ENCODE results near the gene WDR44. TPM values are rescaled to one million over a fixed set of nuclear protein-coding genes. Genes with fewer than 3 reads are reported as not detected.
"Not testable (repeated sequence)": the region's sequence is repeated elsewhere in the genome, so short reads cannot be mapped to it uniquely, and the experiment has no call there.

WDR44 gene
- total RNA-seq, 1 donor from 2014 or later: 15.9 TPM

DNA sequence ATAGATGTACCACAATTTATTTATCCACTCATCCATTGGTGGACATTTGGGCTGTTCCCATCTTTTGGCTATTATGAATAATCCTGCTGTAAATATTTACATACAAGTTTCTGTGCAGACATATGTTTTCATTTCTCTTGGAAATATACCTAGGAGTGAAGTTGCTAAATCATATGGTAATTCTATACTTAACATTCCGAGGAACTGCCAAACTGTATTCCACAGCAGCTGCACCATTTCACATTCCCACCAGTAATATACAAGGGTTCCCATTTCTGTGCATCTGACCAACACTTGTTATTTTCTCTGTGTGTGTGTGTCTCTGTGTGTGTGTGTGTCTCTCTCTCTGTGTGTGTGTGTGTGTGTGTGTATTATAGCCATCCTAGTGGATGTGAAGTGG lies 134.3 kb downstream of the WDR44 start:
- DNase-seq (ENCODE audit: low spot score): no peak

DNA sequence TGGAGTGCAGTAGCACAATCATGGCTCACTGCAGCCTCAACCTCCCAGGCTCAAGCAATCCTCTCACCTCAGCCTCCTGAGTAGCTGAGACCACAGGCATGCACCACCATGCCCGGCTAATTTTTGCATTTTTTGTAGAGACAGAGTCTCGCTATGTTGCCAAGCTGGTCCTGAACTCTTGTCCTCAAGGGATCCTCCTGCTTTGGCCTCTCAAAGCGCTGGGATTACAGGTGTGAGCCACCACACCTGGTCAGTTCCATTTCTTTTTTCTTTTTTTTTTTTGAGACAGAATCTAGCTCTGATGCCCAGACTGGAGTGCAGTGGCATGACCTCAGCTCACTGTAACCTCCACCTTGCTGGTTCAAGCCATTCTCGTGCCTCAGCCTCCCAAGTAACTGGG lies 136.5 kb downstream of the WDR44 start:
- DNase-seq (ENCODE audit: low spot score): not testable (repeated sequence)

DNA sequence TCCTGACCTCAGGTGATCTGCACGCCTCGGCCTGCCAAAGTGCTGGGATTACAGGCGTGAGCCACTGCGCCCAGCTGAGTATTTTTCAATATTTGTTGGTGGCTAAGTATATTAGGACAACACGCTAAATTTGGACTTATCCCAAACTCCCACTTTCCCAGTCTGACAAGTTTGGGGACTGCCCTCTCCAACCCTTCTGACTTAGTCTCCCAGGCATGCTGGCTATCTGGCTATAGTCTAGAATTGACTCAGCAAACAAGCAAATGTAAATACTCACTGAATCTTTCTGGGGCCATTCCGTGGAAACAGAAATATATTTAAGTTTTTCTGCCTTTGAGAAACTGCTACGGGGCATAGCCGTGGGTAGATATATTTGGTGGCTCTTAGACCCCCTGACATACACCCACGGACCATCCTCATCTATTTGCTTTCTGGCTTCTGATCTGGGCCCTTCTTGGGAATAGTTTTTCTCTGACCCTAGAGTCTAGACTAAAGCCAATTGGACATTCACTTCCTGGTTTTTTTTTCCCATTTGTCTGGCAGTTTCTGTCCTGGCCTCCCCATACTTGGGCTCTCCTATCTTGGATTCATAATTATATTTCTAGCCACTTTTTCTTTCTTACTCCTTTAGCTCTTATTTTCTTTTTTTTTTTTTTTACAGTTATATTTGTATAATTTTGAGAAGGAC lies 138.5 kb downstream of the WDR44 start:
- DNase-seq (ENCODE audit: low spot score): no peak

DNA sequence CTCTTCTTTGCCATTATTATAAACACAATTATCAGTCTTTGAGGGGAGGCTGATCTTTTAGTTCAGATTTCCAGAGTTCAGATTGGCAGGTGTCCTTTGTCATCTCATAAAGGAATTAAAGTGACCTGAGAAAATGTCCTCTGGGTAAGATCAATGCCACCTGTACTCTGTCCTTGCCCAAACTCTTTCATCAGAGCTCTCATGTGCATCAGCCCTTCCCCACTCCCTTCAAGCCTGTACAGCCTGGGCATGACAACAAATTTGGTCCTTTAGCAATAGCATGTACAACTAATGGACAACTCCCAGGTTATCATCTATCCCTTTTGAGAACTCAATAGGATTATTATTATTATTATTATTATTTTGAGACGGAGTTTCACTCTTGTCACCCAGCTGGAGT lies 140.8 kb downstream of the WDR44 start:
- not testable (repeated sequence) for DNase-seq (ENCODE audit: low spot score)

DNA sequence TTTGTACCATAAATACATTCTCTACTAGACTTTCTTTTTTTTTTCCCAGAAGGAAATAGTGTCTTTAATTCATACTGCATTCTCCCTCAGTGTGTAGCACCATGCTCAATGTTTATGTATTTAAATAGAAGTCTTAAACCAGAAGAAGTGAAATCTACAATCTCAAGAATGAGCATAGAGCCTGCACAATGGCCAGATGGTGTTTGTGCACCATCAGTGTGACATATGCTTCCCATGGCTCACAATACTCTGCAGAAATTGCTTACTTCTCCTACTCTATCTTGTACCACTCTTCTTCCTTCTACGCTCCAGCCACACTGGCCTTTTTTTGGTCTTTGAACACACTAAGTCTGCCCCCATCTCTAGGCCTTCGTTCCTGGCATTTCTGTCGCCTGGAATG lies 147.1 kb downstream of the WDR44 start:
- DNase-seq (ENCODE audit: low spot score): no peak

DNA sequence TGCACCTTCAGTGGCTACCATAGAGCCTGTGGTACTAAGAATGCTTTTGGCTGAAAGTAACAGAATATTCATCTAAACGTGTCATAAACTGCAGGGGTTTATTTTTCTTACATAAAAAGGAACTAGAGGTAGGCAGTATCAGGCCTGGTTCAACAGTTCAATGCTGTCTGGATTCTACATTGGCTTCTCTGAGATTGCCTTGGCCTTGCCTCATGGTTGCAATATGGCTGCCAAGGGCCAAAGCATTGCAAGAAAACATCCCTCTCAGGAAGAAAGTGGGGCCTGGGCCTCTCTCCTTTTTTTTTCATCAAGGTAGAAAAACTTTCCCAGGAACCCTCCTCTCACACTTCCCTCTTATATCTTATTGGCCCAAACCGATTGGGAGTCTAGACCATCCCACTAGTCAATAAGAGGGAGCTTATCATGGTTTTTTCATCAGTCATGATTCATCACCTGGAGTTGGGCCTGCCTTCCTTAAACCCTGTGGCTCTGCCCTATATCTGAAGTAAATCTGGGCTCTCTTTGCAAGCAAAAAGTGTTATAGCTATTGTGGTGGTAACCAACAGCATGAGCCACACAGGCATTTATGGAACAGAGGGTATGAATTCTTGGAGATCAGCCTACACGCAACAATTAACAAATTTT lies 147.9 kb downstream of the WDR44 start:
- no peak for DNase-seq (ENCODE audit: low spot score)

DNA sequence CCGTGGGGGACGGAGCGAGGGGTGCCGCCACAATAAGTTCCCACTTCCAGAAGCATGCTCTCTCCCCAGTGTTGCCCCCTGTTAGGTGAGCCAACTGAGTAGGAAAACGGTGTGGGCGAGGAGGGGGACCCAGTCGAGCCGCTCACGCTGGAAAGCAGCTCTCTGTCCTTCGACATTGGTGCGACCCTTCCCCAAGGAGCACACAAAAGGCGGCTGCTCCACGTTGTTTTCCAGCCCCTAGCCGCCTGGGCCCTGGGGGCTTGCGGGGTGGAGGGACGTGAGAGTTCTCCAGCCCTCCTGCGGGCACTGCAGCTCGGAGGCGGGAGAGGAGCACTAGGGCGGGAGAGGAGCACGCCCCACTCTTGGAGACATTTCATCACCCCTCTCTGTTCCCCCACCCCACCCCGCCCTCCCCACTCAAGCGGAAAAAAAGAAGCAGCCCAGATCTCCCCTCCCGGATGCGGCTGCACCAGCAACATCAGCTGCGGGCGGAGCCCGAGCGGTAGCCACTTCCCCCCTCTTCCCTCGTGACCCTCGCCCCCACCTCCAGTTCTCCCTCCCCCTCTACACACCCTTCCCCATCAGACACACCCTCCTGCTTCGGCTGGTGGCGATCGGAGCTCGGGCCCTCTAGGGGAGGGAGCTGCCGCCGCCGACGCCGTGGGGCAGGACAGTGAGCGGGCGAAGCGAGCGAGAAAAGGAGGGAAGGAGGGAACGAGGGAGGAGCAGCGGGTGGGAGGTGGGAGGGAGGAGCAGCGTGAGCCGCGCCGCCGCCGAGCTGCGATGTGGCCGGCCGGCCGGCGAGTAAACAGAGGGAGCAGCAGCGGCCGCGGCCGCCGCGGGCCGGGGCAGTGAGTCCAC lies 149.4 kb downstream of the WDR44 start, which contains the start of gene DOCK11:
DOCK11 (plus strand) TSS at position 755 of the 861 bp plus-strand sequence. CDS start 157 bp downstream, outside the sequence.
- DNase-seq (ENCODE audit: low spot score): peak; percentile 80

DNA sequence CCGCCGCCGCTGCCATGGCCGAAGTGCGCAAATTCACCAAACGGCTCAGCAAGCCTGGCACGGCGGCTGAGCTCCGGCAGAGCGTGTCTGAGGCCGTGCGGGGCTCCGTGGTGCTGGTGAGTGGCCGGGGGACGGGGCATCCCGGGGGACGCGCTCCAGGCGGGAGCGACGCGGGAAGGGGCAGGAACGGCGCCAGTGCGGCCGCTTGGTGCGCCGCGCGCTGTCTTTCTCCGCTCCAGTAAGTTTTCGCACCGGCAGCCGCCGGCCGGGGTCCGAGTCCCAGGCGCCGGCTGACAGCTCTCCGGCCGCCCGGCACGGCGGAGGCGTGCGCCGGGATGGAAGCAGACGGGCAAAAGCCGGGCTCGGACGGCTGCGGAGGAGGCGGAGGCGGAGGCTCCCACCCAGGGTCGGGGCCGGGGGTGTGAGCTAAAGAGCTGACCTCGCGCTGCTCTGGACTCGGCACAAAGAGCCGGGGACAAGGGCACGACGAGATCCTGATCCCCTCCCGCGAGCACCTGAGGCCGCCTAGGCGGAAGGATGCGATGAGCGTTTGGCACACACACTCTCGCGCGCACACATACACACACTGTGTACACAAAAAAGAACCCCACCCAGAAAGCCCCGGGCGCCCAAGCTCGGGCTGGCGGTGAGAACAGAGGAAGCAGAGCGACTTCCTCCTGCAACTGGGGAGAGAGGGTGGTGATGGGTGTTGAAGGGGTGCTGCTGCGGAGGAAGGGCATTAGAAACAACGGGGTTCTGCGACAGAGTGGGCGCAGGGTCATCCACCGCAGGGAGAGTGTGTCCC lies 150.3 kb downstream of the WDR44 start:
- peak; percentile 62 for DNase-seq (ENCODE audit: low spot score)

DNA sequence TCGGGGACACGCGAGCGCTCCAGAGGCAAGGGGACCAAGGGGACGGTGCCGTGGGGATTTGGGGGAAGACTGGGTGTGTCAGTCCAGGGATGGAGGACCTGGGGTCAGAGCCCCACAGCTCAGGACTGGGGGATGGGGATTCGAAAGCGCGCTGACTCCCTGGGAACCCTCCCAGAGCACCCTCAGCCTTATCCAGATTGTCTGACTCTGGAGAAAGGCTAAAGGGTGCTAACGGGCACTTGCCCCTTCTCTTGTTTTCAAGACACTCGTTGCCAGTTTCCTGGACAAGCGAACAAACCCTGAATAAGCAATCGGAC lies 150.8 kb downstream of the WDR44 start:
- no peak for DNase-seq (ENCODE audit: low spot score)

DNA sequence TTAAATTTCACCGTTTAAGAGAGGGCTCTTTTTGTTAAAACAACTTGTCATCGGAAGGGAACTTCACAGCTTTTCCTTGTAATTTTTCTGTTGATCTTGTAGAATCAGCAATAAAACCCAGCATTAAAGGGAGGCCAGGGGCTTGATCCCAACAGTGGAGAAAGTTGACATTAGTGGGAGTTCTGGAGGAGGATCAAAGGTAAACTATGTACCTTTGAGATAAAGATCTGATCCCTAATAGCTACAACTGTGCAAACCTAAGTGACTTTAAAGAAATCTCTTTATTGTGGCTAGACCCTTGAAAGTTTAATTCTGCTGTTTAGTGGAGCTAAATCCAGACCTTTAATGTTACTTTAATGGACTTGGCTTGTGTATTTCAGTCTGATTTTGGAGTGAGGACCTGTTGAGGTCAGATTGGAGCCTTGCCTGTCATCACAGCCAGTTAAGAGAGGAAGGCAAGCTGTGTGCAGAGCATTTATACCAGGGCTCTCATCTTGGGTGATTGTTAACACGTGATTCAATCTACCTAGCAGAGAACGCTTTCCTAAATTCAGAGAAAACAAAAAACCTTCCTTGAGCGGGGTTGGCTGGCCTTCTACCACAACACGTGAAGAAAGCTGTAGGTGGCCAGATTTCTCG lies 151.4 kb downstream of the WDR44 start:
- DNase-seq (ENCODE audit: low spot score): no peak

DNA sequence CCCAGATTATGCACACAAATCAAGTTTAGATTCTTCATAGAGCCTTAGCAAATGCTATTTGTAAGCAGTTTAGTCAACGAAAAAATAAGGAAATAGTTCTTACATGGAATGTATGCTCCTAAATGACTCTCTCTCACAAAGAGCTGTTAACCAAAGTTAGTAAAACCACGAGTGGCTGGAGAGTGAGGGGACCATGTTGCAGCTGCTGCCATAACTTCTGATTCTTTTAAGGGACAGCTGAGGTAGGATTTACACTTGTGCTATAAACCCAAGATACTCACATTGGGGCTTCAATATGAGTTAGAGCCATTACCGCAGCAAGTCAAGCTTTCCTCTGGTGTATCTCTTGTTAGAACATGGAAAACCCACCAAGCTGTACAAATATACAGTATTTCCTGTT lies 152.4 kb downstream of the WDR44 start:
- DNase-seq (ENCODE audit: low spot score): no peak

DNA sequence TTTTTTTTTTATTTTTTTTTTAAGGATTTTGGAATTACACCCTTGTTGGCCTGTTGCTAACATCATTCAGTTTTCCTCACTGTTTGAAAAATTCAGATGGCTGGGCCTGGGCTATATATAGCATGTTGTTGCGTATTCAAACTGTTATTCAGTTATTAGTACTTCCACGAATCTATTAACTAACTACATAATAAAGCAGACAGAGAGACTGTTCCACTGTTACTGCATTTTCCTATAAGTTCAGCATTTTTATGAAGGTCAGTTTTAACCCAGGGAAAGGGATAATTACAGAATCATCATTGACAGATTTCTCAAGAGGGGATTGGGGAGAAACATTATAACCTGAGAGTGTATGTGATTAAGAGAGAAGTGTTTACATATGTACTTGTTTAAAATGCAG lies 152.8 kb downstream of the WDR44 start:
- no peak for DNase-seq (ENCODE audit: low spot score)

DNA sequence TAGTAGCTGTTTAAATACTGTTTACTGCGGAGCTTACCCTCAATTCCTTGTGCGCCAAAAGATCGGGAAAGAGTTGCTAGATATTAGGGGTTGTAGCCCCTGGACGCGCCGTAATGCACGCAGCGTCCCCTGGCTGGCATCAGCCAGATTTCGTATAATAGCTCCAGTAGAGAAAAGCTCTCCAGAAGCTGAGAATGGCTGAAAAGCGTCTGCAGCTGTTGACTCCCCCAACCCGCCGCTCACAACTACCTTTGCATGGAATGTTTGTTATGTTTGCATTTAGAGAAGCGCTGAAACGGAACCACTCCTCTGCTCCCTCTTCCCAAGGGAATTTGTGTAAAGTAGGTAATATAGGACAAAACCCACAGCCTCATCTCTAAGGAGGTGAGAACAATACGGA lies 153.4 kb downstream of the WDR44 start:
- no peak for DNase-seq (ENCODE audit: low spot score)

Other genes starting within 250 kb of the WDR44 start
- gene KLHL13, start 229.3 kb upstream of the WDR44 start, total RNA-seq: 14.2 TPM
- 14.1 TPM for gene DOCK11, start 149.7 kb downstream of the WDR44 start, total RNA-seq